DND-41 (cell line): ENCODE data around the gene WNK2.

Experiments used
- CTCF ChIP-seq: IDR thresholded peaks from 2 replicates; pipeline ENCODE4 v1.5.1; 2012; ENCODE audit warnings: borderline replicate concordance, low read length, moderate library complexity, mild to moderate bottlenecking; ENCODE audit not compliant: poor library complexity, severe bottlenecking; ENCODE audit errors: extremely low read depth
- EZH2 ChIP-seq: IDR thresholded peaks from 3 replicates; pipeline ENCODE4 v1.6.1; 2012; ENCODE audit warnings: borderline replicate concordance, low read depth, mild to moderate bottlenecking, moderate library complexity, low read length, inconsistent platforms; ENCODE audit not compliant: severe bottlenecking

- no peak for TF ChIP-seq CTCF
- no peak for TF ChIP-seq EZH2
Observed at GRCh38 chr9:93237540-93237939, 53.6 kb downstream of the WNK2 start.
